Cardiac atrium fibroblast (primary cell): ENCODE measurements around the gene GGTLC1. TPM values are rescaled to one million over a fixed set of nuclear protein-coding genes. Genes with fewer than 3 reads are reported as not detected.

ENCODE experiments used
- total RNA-seq: library from RNA; depleted of rRNA; stranded (reverse); fragments of >200 nt; gene quantifications from 2 replicates; pipeline ENCODE4 v1.2.3, GENCODE V29; 2015

Gene GGTLC1
- not detected in 2 replicates for total RNA-seq

DNA sequence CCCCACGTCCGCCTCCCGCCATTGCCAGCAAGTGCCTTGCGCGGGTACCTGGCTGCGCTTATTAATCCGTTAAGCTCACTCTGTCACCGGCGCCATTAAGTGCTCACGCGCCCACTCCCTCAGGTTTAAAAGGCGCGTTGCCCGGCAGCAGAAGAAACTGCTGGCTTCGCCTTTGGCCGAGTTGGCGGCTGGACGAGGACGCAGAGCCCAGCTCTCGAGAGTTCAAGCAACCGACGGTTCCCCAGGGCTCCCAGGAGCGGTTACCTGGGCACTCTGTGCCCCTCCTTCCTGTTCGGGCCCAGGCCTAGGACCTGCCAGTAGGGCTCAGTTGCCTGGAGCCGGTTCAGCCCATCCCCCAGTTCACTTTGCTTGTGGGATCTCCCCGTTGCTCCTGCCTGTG is at the start of gene GGTLC1:
TSS of gene GGTLC1 (minus strand) at position 219 of the 400 bp plus-strand sequence. CDS start 2,168 bp downstream, outside the sequence.

Other genes with a start within 250 kb of the GGTLC1 start
- not detected in 2 replicates for gene CST1, start 237.8 kb downstream of the GGTLC1 start, total RNA-seq
- gene CST2, start 162.1 kb downstream of the GGTLC1 start, total RNA-seq: 0.16 TPM in 1 of 2 replicates, not detected in the other
- not detected in 2 replicates for gene CST5, start 109.0 kb downstream of the GGTLC1 start, total RNA-seq